Measurements from ENCODE around the gene KLF13. TPM values are rescaled to one million over a fixed set of nuclear protein-coding genes. Genes with fewer than 3 reads are reported as not detected.

The KLF13 gene
- polyA plus RNA-seq, 2 of the 4 experiments (the other 2 are of a cell fraction), result 53.5 TPM

GRCh38 chr15:31382713-31383045 is 56.0 kb downstream of the KLF13 start:
- ChIA-PET CTCF (interaction anchor here (1.1 to 2.3 kb wide), 9 partner anchors 8 to 595 kb away, joined by 3 to 10 read pairs (median 4); no protein-coding TSS in a partner anchor), POLR2A (interaction anchor here (0.8 kb wide), 1 partner anchor 9 kb away, joined by 3 read pairs; no protein-coding TSS in a partner anchor)
- ATAC-seq (no peak; a peak in 2 of 6 replicates), DNase-seq (ENCODE audit: low read depth in 1 of 2, low spot score in 1 of 2) (no peak), FAIRE-seq (no peak)
- WGBS (ENCODE audit: missing lambda C conversion rate), result 82% methylated on average over 5 of the region's 5 CpGs
- no peak for TF ChIP-seq KDM5A (IDR thresholded peaks at IDR 0.05)
- TF ChIP-seq TP53 (CRISPR knock-in tag; IDR thresholded peaks at IDR 0.05), result no peak
- TF ChIP-seq RNF2 (IDR thresholded peaks at IDR 0.05; ENCODE audit: borderline replicate concordance, low read depth), result no peak
- no peak for TF ChIP-seq HDAC2 (IDR thresholded peaks at IDR 0.05)
- TF ChIP-seq POLR2A (IDR thresholded peaks at IDR 0.05; ENCODE audit: low read length), result no peak
- no peak for TF ChIP-seq ZC3H11A (IDR thresholded peaks at IDR 0.05)
- TF ChIP-seq CBX8 (IDR thresholded peaks at IDR 0.05), result no peak
- TF ChIP-seq JUNB (IDR thresholded peaks at IDR 0.05), result no peak
- TF ChIP-seq POLR2AphosphoS2 (conservative IDR thresholded peaks at IDR 0.05; ENCODE audit: low read length), result no peak
- no peak for TF ChIP-seq BCL3 (IDR thresholded peaks at IDR 0.05)
- TF ChIP-seq BHLHE40 (IDR thresholded peaks at IDR 0.05; ENCODE audit: low read depth, low read length), result no peak
- TF ChIP-seq MAZ (IDR thresholded peaks at IDR 0.05; ENCODE audit: borderline replicate concordance, low read depth, low read length), result no peak
- no peak for TF ChIP-seq CBX2 (IDR thresholded peaks at IDR 0.05; ENCODE audit: borderline replicate concordance, low read depth)
- no peak for TF ChIP-seq MAX (IDR thresholded peaks at IDR 0.05)
- TF ChIP-seq CTCF (IDR thresholded peaks at IDR 0.05), result no peak
- TF ChIP-seq GATA3 (IDR thresholded peaks at IDR 0.05; ENCODE audit: borderline replicate concordance), result no peak
- TF ChIP-seq KDM1A (IDR thresholded peaks at IDR 0.05; ENCODE audit: low read depth), result no peak
- no peaks in the 10 kb centered on the region for H3K9me3 ChIP-seq
- peaks cover 19% of the 10 kb centered on the region for H3K4me1 ChIP-seq
- peak overlapping the region in 1 of 2 experiments; percentile 66; a peak in 3 of 6 replicates for H3K27ac ChIP-seq
- H3K4me2 ChIP-seq, result no peak overlapping the region
- H3K4me3 ChIP-seq, result no peak overlapping the region

GRCh38 chr15:31383139-31383538 is 56.5 kb downstream of the KLF13 start:
- Histone ChIP-seq H3K4me2 (no peak overlapping the region), H3K4me3 (no peak overlapping the region), H3K4me1 (peaks cover 24% of the 10 kb centered on the region), H3K27ac (peak overlapping the region in 1 of 2 experiments; percentile 66; a peak in 2 of 6 replicates), H3K9me3 (no peaks in the 10 kb centered on the region)
- 76% methylated on average over 6 of the region's 6 CpGs for WGBS (ENCODE audit: missing lambda C conversion rate)
- no peak for TF ChIP-seq FOSL2 (IDR thresholded peaks at IDR 0.05)
- TF ChIP-seq FOSL2 (CRISPR knock-in tag; IDR thresholded peaks at IDR 0.05), result no peak
- TF ChIP-seq HOXA7 (CRISPR knock-in tag; IDR thresholded peaks at IDR 0.05), result no peak
- TF ChIP-seq ZSCAN20 (CRISPR knock-in tag; IDR thresholded peaks at IDR 0.05), result no peak
- no peak for TF ChIP-seq MAFK (IDR thresholded peaks at IDR 0.05; ENCODE audit: partially characterized antibody)
- no peak for TF ChIP-seq NFE2L2 (conservative IDR thresholded peaks at IDR 0.05; ENCODE audit: low read length)
- no peak for TF ChIP-seq PBX3 (IDR thresholded peaks at IDR 0.05)
- TF ChIP-seq CHD2 (IDR thresholded peaks at IDR 0.05; ENCODE audit: low read length, partially characterized antibody), result no peak
- no peak for TF ChIP-seq POLR2A (IDR thresholded peaks at IDR 0.05; ENCODE audit: low read length)
- no peak for TF ChIP-seq HMGXB4 (CRISPR knock-in tag; IDR thresholded peaks at IDR 0.05; ENCODE audit: borderline replicate concordance)
- no peak for TF ChIP-seq NR3C1 (IDR thresholded peaks at IDR 0.05)
- TF ChIP-seq RARB (CRISPR knock-in tag; IDR thresholded peaks at IDR 0.05), result no peak
- no peak for TF ChIP-seq SMC3 (IDR thresholded peaks at IDR 0.05)
- ChIA-PET POLR2A (interaction anchor here (0.8 kb wide), 1 partner anchor 9 kb away, joined by 3 read pairs; no protein-coding TSS in a partner anchor), CTCF (interaction anchor here (1.1 to 2.3 kb wide), 8 partner anchors 9 to 595 kb away, joined by 3 to 10 read pairs (median 4); no protein-coding TSS in a partner anchor)
- FAIRE-seq (no peak), ATAC-seq (no peak), DNase-seq (ENCODE audit: low read depth in 1 of 2, low spot score in 1 of 2) (no peak)

All from A549 (cell line).